SU-DHL-6 (cell line): ENCODE measurements around the gene CMKLR1.

ENCODE experiments used
- CTCF ChIP-seq: fragments of 200-600 bp; sonication (generic); IDR thresholded peaks from one replicate; pipeline ENCODE4 v1.5.1; 2017; ENCODE audit warnings: antibody characterized with exemption, mild to moderate bottlenecking, low read length, moderate library complexity; ENCODE audit not compliant: insufficient read depth, poor library complexity, severe bottlenecking
- EZH2phosphoT487 ChIP-seq: fragments of 200-600 bp; sonication (generic), shearing (Covaris generic); conservative IDR thresholded peaks from 2 replicates; pipeline ENCODE4 v1.6.1; 2018; ENCODE audit warnings: mild to moderate bottlenecking, antibody characterized with exemption, low read length, moderate library complexity, mixed read lengths

GRCh38 chr12:108363565-108363964, 24.5 kb upstream of the CMKLR1 start:
- TF ChIP-seq CTCF (no peak), EZH2phosphoT487 (no peak)
